Thymus (tissue), 11 donors: ENCODE data around the gene MOB3A. TPM values are rescaled to one million over a fixed set of nuclear protein-coding genes. Genes with fewer than 3 reads are reported as not detected.
"Not testable (repeated sequence)": the region's sequence is repeated elsewhere in the genome, so short reads cannot be mapped to it uniquely, and the experiment has no call there.

Source experiments
- DNase-seq, 9 donors: peaks; one replicate each; pipeline ENCODE4 v3.0.0-alpha.2; 2013; ENCODE audit warnings: low spot score in 9 of 9, low read depth in 6 of 9, missing footprints in 1 of 9
- H3K27ac ChIP-seq, 2 donors: one replicate each; pipeline ENCODE4 v1.5.1; 2013; ENCODE audit warnings: control low read depth in 1 of 2, low read depth in 1 of 2, low read length in 1 of 2, mild to moderate bottlenecking in 1 of 2, moderate library complexity in 1 of 2
- H3K27me3 ChIP-seq, 2 donors: one replicate each; pipeline ENCODE4 v1.5.1; 2013; ENCODE audit warnings: low read length in 1 of 2; ENCODE audit not compliant: control insufficient read depth in 2 of 2, insufficient read depth in 1 of 2
- H3K36me3 ChIP-seq, 2 donors: one replicate each; pipeline ENCODE4 v1.5.1; 2013; ENCODE audit warnings: low read length in 1 of 2, mild to moderate bottlenecking in 1 of 2, moderate library complexity in 1 of 2; ENCODE audit not compliant: control insufficient read depth in 2 of 2, insufficient read depth in 2 of 2
- H3K4me1 ChIP-seq, 2 donors: one replicate each; pipeline ENCODE4 v1.5.1; 2013; ENCODE audit warnings: low read length in 2 of 2; ENCODE audit not compliant: control insufficient read depth in 2 of 2, insufficient read depth in 2 of 2
- H3K4me3 ChIP-seq, 2 donors: one replicate each; pipeline ENCODE4 v1.5.1; 2013; ENCODE audit warnings: low read length in 2 of 2, control low read depth in 1 of 2, mild to moderate bottlenecking in 1 of 2
- H3K9me3 ChIP-seq, 2 donors: one replicate each; pipeline ENCODE4 v1.5.1; 2013; ENCODE audit warnings: low read length in 1 of 2, mild to moderate bottlenecking in 1 of 2; ENCODE audit not compliant: control insufficient read depth in 2 of 2, insufficient read depth in 1 of 2
- WGBS: extraction: QIAGEN DNeasy Blood & Tissue Kit; methylation state at CpG from one replicate; pipeline ENCODE4 v1.1.7; 2013; 5-methylcytosine and 5-hydroxymethylcytosine counted together
- polyA plus RNA-seq: library from polyadenylated mRNA; stranded (reverse); fragments of 200-250 nt; gene quantifications from one replicate; pipeline ENCODE4 v1.2.3, GENCODE V29; 2013
- total RNA-seq: library from RNA; stranded (reverse); fragments of 120-200 nt; gene quantifications from one replicate; pipeline ENCODE4 v1.2.4, GENCODE V29; 2013
- donor health status: healthy.

The MOB3A gene
- total and polyA plus RNA-seq, 2 donors: 20.0 to 29.7 TPM

DNA sequence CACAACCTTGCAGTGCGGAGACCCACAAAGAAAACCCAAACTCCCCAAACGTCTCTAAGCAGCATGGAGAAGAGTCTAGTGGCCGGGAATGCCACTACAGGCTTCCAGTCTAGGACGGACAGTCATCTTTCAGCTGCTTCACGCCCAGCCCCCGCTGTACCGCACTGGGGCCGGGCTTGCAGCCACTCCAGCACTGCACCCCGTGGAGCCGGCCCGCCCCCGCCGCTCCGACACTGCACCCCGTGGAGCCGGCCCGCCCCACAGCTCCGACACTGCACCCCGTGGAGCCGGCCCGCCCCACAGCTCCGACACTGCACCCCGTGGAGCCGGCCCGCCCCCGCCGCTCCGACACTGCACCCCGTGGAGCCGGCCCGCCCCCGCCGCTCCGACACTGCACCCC is 32.1 kb upstream of the MOB3A start:
- H3K4me3 ChIP-seq, H3K9me3 ChIP-seq, DNase-seq, H3K27me3 ChIP-seq, H3K27ac ChIP-seq, H3K4me1 ChIP-seq: not testable (repeated sequence)
- WGBS: 89% methylated on average over 28 of the region's 34 CpGs
- peaks cover 75 to 80% of the 10 kb centered on the region in 2 donors for H3K36me3 ChIP-seq

DNA sequence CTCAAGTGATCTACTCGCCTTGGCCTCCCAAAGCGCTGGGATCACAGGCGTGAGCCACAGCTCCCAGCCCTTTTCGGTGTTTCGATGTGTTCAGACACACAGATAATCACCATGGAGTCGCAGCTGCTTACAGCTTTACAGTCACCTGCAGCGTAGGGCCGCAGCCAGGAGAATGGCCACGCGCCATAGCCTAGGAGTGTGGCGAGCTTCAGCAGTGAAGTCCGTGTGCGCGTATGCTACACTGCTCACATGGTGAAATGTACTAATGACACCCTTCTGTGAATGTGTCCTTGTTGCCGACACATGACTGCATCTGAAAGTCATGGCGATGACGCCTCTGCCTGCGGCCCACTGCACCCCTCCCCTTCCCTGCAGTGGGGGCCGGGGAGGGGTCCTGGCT is 31.6 kb upstream of the MOB3A start:
- no peak overlapping the region for H3K27ac ChIP-seq

DNA sequence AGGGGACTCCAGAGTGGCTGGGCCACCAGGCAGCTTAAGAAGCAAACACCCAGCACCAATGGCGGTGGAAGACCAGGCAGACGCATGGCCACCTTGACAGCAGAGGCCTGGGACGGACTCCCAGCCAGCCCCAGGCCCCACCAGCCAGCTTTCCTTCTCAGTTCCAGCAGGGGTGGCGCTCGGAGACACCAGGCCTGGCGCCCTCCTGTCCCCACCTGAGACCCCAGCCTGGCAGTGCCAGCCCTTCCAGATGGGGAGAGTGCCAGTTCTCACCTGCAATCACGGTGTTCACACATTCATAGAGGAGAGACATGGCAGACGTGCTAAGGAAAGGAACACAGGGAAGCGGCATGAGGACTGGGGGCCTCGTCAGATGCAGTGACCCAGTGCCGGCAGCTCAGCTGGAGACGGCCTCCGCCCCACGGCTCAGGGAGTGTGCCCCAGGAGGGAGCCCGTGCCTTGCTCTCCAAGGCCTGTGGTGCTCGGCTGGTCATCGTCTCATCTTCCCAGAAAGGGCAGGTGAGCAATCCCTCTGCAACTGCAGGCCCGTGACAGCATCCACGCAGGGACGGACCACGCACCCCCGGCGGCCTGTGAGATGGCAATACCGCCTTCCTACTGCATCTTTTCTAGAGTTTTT is 30.9 kb upstream of the MOB3A start:
- Histone ChIP-seq H3K4me3 (no peak overlapping the region), H3K27me3 (no peaks in the 10 kb centered on the region), H3K9me3 (peaks cover 0 to 5% of the 10 kb centered on the region in 2 donors), H3K4me1 (no peaks in the 10 kb centered on the region), H3K27ac (no peak overlapping the region), H3K36me3 (peaks cover 74 to 81% of the 10 kb centered on the region in 2 donors)
- DNase-seq: no peak
- WGBS: 99% methylated on average over 24 of the region's 24 CpGs

More for the DNA sequence above, 31.6 kb upstream of the MOB3A start:
- Histone ChIP-seq H3K4me1 (no peaks in the 10 kb centered on the region), H3K27me3 (no peaks in the 10 kb centered on the region), H3K36me3 (peaks cover 75 to 81% of the 10 kb centered on the region in 2 donors), H3K9me3 (peaks cover 0 to 5% of the 10 kb centered on the region in 2 donors), H3K4me3 (no peak overlapping the region)
- DNase-seq: no peak
- 90% methylated on average over 19 of the region's 19 CpGs for WGBS

- Histone ChIP-seq H3K4me1 (no peaks in the 10 kb centered on the region), H3K27me3 (no peaks in the 10 kb centered on the region), H3K9me3 (no peaks in the 10 kb centered on the region), H3K36me3 (peaks cover 76 to 81% of the 10 kb centered on the region in 2 donors), H3K4me3 (no peak overlapping the region), H3K27ac (no peak overlapping the region)
- 97% methylated on average over 25 of the region's 25 CpGs for WGBS
- peak in 2 of 9 donors; percentile 18 to 22 for DNase-seq
These were observed 27.7 kb upstream of the MOB3A start for GRCh38 chr19:2123682-2124387.

GRCh38 chr19:2122982-2123381 is 26.9 kb upstream of the MOB3A start:
- Histone ChIP-seq H3K27me3 (no peaks in the 10 kb centered on the region), H3K4me1 (no peaks in the 10 kb centered on the region), H3K36me3 (peaks cover 82 to 86% of the 10 kb centered on the region in 2 donors), H3K4me3 (no peak overlapping the region), H3K27ac (no peak overlapping the region), H3K9me3 (no peaks in the 10 kb centered on the region)
- 99% methylated on average over 10 of the region's 10 CpGs for WGBS
- DNase-seq: no peak

GRCh38 chr19:2122251-2122650 is 26.1 kb upstream of the MOB3A start:
- no peak for DNase-seq
- 97% methylated on average over 15 of the region's 15 CpGs for WGBS
- no peak overlapping the region for H3K27ac ChIP-seq
- H3K9me3 ChIP-seq: no peaks in the 10 kb centered on the region
- H3K4me3 ChIP-seq: no peak overlapping the region
- H3K4me1 ChIP-seq: no peaks in the 10 kb centered on the region
- H3K36me3 ChIP-seq: peaks cover 82 to 86% of the 10 kb centered on the region in 2 donors
- no peaks in the 10 kb centered on the region for H3K27me3 ChIP-seq

- whole genome bisulfite sequencing: 98% methylated on average over 27 of the region's 27 CpGs
These were observed 25.4 kb upstream of the MOB3A start for GRCh38 chr19:2121416-2122051.

DNA sequence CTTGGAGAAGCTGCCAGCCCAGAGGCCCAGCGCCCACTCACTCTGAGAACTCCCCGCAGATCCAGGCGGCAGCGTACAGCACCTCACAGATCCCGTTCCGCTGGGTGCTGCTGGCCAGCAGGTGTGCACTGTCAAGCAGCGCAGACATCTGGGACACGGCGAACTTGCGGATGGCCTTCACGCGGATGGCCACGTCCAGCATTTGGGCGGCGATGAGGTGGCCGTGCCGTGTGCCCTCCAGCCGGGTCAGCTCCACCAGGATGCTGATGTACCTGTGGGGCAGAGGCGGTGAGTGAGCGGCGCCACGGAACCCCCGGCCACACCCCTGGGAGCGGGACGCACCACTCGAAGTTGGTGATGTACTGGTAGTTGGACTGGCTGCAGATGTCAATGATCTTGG is 24.7 kb upstream of the MOB3A start:
- Histone ChIP-seq H3K4me3 (no peak overlapping the region), H3K27me3 (no peaks in the 10 kb centered on the region), H3K9me3 (no peaks in the 10 kb centered on the region), H3K27ac (no peak overlapping the region), H3K36me3 (peaks cover 87% of the 10 kb centered on the region in 2 donors), H3K4me1 (no peaks in the 10 kb centered on the region)
- WGBS: 99% methylated on average over 26 of the region's 26 CpGs
- no peak for DNase-seq

More at GRCh38 chr19:2121416-2122051, 25.4 kb upstream of the MOB3A start:
- no peaks in the 10 kb centered on the region for H3K27me3 ChIP-seq
- no peak for DNase-seq
- peaks cover 83 to 86% of the 10 kb centered on the region in 2 donors for H3K36me3 ChIP-seq
- H3K4me3 ChIP-seq: no peak overlapping the region
- no peaks in the 10 kb centered on the region for H3K4me1 ChIP-seq
- no peak overlapping the region for H3K27ac ChIP-seq
- H3K9me3 ChIP-seq: no peaks in the 10 kb centered on the region
